Measurements from ENCODE around the gene CST6.

GRCh38 chr11:65983589-65983987 is 28.2 kb upstream of the CST6 start:
- TF ChIP-seq, protein P1, sequence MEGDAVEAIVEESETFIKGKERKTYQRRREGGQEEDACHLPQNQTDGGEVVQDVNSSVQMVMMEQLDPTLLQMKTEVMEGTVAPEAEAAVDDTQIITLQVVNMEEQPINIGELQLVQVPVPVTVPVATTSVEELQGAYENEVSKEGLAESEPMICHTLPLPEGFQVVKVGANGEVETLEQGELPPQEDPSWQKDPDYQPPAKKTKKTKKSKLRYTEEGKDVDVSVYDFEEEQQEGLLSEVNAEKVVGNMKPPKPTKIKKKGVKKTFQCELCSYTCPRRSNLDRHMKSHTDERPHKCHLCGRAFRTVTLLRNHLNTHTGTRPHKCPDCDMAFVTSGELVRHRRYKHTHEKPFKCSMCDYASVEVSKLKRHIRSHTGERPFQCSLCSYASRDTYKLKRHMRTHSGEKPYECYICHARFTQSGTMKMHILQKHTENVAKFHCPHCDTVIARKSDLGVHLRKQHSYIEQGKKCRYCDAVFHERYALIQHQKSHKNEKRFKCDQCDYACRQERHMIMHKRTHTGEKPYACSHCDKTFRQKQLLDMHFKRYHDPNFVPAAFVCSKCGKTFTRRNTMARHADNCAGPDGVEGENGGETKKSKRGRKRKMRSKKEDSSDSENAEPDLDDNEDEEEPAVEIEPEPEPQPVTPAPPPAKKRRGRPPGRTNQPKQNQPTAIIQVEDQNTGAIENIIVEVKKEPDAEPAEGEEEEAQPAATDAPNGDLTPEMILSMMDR (conservative IDR thresholded peaks at IDR 0.05 in 1 of 2, IDR thresholded peaks at IDR 0.05 in 1 of 2; ENCODE audit: low read depth in 1 of 2, low read length in 2 of 2): no peak
- no peak for TF ChIP-seq EZH2 (IDR thresholded peaks at IDR 0.05; ENCODE audit: low read length, missing control alignments)
